Central memory CD8-positive, alpha-beta T cell (primary cell): ENCODE results near the gene ING1.
"Not testable (repeated sequence)": the region's sequence is repeated elsewhere in the genome, so short reads cannot be mapped to it uniquely, and the experiment has no call there.

Source experiments
- ATAC-seq: fragments of 150-1000 bp; cut with Tn5 transposase; replicated peaks from 2 replicates; pipeline ENCODE4 v1.10.0; 2022; ENCODE audit warnings: mild to moderate bottlenecking, moderate FRiP score, moderate number of reproducible peaks; ENCODE audit not compliant: poor library complexity, severe bottlenecking; ENCODE audit errors: extremely low read depth
- DNase-seq, 2 donors: peaks; one replicate each; pipeline ENCODE4 v3.0.0; 2021; ENCODE audit warnings: low spot score in 2 of 2
- H3K27ac Mint-ChIP-seq: one replicate; pipeline ENCODE4 v1.8.0; 2022; ENCODE audit warnings: low read depth, mild to moderate bottlenecking, moderate library complexity, mixed read lengths
- H3K27me3 Mint-ChIP-seq: one replicate; pipeline ENCODE4 v1.8.0; 2022; ENCODE audit warnings: mixed read lengths
- H3K36me3 Mint-ChIP-seq: one replicate; pipeline ENCODE4 v1.8.0; 2022; ENCODE audit warnings: mild to moderate bottlenecking, moderate library complexity, mixed read lengths; ENCODE audit not compliant: insufficient read depth
- H3K4me1 Mint-ChIP-seq: one replicate; pipeline ENCODE4 v1.8.0; 2022; ENCODE audit warnings: mixed read lengths
- H3K4me3 Mint-ChIP-seq: one replicate; pipeline ENCODE4 v1.8.0; 2022; ENCODE audit warnings: mild to moderate bottlenecking, moderate library complexity, mixed read lengths
- H3K9me3 Mint-ChIP-seq: one replicate; pipeline ENCODE4 v1.8.0; 2022; ENCODE audit warnings: mixed read lengths

Gene ING1

GRCh38 chr13:110682746-110683145 lies 30.8 kb upstream of the ING1 start:
- H3K4me3 Mint-ChIP-seq, result no peak overlapping the region
- H3K36me3 Mint-ChIP-seq, result peaks cover 46% of the 10 kb centered on the region
- H3K27me3 Mint-ChIP-seq, result no peaks in the 10 kb centered on the region
- no peak overlapping the region for H3K27ac Mint-ChIP-seq
- H3K4me1 Mint-ChIP-seq, result peaks cover 12% of the 10 kb centered on the region
- ATAC-seq (no peak), DNase-seq (no peak)
- H3K9me3 Mint-ChIP-seq, result no peaks in the 10 kb centered on the region

- no peak overlapping the region for H3K27ac Mint-ChIP-seq
- ATAC-seq, result peak; percentile 43
- DNase-seq, result no peak
These were observed 30.2 kb upstream of the ING1 start for GRCh38 chr13:110683203-110683883.

GRCh38 chr13:110683921-110684320 lies 29.6 kb upstream of the ING1 start:
- Mint-ChIP-seq H3K27ac (no peak overlapping the region), H3K9me3 (no peaks in the 10 kb centered on the region), H3K4me3 (no peak overlapping the region), H3K4me1 (peaks cover 2% of the 10 kb centered on the region), H3K27me3 (no peaks in the 10 kb centered on the region), H3K36me3 (peaks cover 43% of the 10 kb centered on the region)
- ATAC-seq (no peak), DNase-seq (no peak)

More at GRCh38 chr13:110683203-110683883, 30.2 kb upstream of the ING1 start:
- Mint-ChIP-seq H3K9me3 (no peaks in the 10 kb centered on the region), H3K27me3 (no peaks in the 10 kb centered on the region), H3K4me1 (peaks cover 8% of the 10 kb centered on the region), H3K36me3 (peaks cover 45% of the 10 kb centered on the region), H3K4me3 (no peak overlapping the region)

- ATAC-seq, result no peak
- Mint-ChIP-seq H3K9me3 (no peaks in the 10 kb centered on the region), H3K36me3 (peaks cover 43% of the 10 kb centered on the region), H3K4me1 (no peaks in the 10 kb centered on the region), H3K27me3 (no peaks in the 10 kb centered on the region), H3K4me3 (no peak overlapping the region), H3K27ac (no peak overlapping the region)
- DNase-seq, result no peak
These were observed 29.0 kb upstream of the ING1 start for GRCh38 chr13:110684388-110685056.

- ATAC-seq (no peak), DNase-seq (no peak)
- no peaks in the 10 kb centered on the region for H3K27me3 Mint-ChIP-seq
- no peaks in the 10 kb centered on the region for H3K9me3 Mint-ChIP-seq
- H3K27ac Mint-ChIP-seq, result no peak overlapping the region
- peaks cover under 1% of the 10 kb centered on the region for H3K4me1 Mint-ChIP-seq
- H3K36me3 Mint-ChIP-seq, result peaks cover 45% of the 10 kb centered on the region
- H3K4me3 Mint-ChIP-seq, result no peak overlapping the region
These were observed 28.0 kb upstream of the ING1 start for GRCh38 chr13:110685305-110686020.

- Mint-ChIP-seq H3K27me3 (no peaks in the 10 kb centered on the region), H3K4me1 (peaks cover 6% of the 10 kb centered on the region), H3K36me3 (peaks cover 42% of the 10 kb centered on the region), H3K9me3 (no peaks in the 10 kb centered on the region), H3K4me3 (no peak overlapping the region), H3K27ac (no peak overlapping the region)
- DNase-seq, result no peak
- ATAC-seq, result no peak
These were observed 25.8 kb upstream of the ING1 start for GRCh38 chr13:110687736-110688135.

GRCh38 chr13:110689041-110689440 lies 24.5 kb upstream of the ING1 start:
- H3K27ac Mint-ChIP-seq, result no peak overlapping the region
- peaks cover 39% of the 10 kb centered on the region for H3K36me3 Mint-ChIP-seq

GRCh38 chr13:110689711-110690110 lies 23.8 kb upstream of the ING1 start:
- no peak overlapping the region for H3K27ac Mint-ChIP-seq
- peaks cover 39% of the 10 kb centered on the region for H3K36me3 Mint-ChIP-seq
- H3K9me3 Mint-ChIP-seq, result no peaks in the 10 kb centered on the region
- peaks cover 6% of the 10 kb centered on the region for H3K4me1 Mint-ChIP-seq
- ATAC-seq, result no peak
- H3K4me3 Mint-ChIP-seq, result no peak overlapping the region
- H3K27me3 Mint-ChIP-seq, result no peaks in the 10 kb centered on the region
- DNase-seq, result no peak

More at GRCh38 chr13:110689041-110689440, 24.5 kb upstream of the ING1 start:
- ATAC-seq (no peak), DNase-seq (no peak)
- Mint-ChIP-seq H3K4me3 (no peak overlapping the region), H3K4me1 (peaks cover 6% of the 10 kb centered on the region), H3K27me3 (no peaks in the 10 kb centered on the region), H3K9me3 (no peaks in the 10 kb centered on the region)

- no peak for DNase-seq
- peaks cover 6% of the 10 kb centered on the region for H3K4me1 Mint-ChIP-seq
- no peaks in the 10 kb centered on the region for H3K27me3 Mint-ChIP-seq
- ATAC-seq, result no peak
- no peak overlapping the region for H3K4me3 Mint-ChIP-seq
- H3K9me3 Mint-ChIP-seq, result no peaks in the 10 kb centered on the region
- H3K27ac Mint-ChIP-seq, result no peak overlapping the region
- peaks cover 32% of the 10 kb centered on the region for H3K36me3 Mint-ChIP-seq
These were observed 23.0 kb upstream of the ING1 start for GRCh38 chr13:110690516-110690915.

GRCh38 chr13:110695774-110696173 lies 17.7 kb upstream of the ING1 start:
- H3K9me3 Mint-ChIP-seq, H3K4me3 Mint-ChIP-seq, H3K27me3 Mint-ChIP-seq, H3K27ac Mint-ChIP-seq, ATAC-seq, DNase-seq: not testable (repeated sequence)
- Mint-ChIP-seq H3K36me3 (peaks cover 41% of the 10 kb centered on the region), H3K4me1 (peaks cover 13% of the 10 kb centered on the region)

- H3K4me3 Mint-ChIP-seq, result no peak overlapping the region
- peaks cover 43% of the 10 kb centered on the region for H3K36me3 Mint-ChIP-seq
These were observed 16.7 kb upstream of the ING1 start for GRCh38 chr13:110696776-110697175.

GRCh38 chr13:110697842-110698241 lies 15.7 kb upstream of the ING1 start:
- no peak for DNase-seq
- no peak overlapping the region for H3K27ac Mint-ChIP-seq
- peaks cover 45% of the 10 kb centered on the region for H3K36me3 Mint-ChIP-seq

More at GRCh38 chr13:110696776-110697175, 16.7 kb upstream of the ING1 start:
- Mint-ChIP-seq H3K4me1 (peaks cover 16% of the 10 kb centered on the region), H3K27me3 (no peaks in the 10 kb centered on the region), H3K27ac (no peak overlapping the region), H3K9me3 (no peaks in the 10 kb centered on the region)
- no peak for DNase-seq
- ATAC-seq, result no peak

More at GRCh38 chr13:110697842-110698241, 15.7 kb upstream of the ING1 start:
- Mint-ChIP-seq H3K4me3 (no peak overlapping the region), H3K4me1 (peaks cover 26% of the 10 kb centered on the region), H3K27me3 (no peaks in the 10 kb centered on the region), H3K9me3 (no peaks in the 10 kb centered on the region)
- ATAC-seq, result no peak
